Fibroblast of lung (primary cell): ENCODE data around the gene CCNF. TPM values are rescaled to one million over a fixed set of nuclear protein-coding genes. Genes with fewer than 3 reads are reported as not detected.

Experiments
- DNase-seq, 2 donors: peaks; one replicate each; pipeline versions ENCODE4 v3.0.0 to v3.0.0-alpha.2; 2010; ENCODE audit warnings: low read depth in 2 of 2
- H2AFZ ChIP-seq: 2 replicates; pipeline ENCODE4 v1.5.1; 2012; ENCODE audit warnings: low read length, control low read depth, inconsistent platforms
- H3K27ac ChIP-seq: 2 replicates; pipeline ENCODE4 v1.5.1; 2011; ENCODE audit warnings: low read length, control low read depth; ENCODE audit not compliant: insufficient read depth
- H3K27me3 ChIP-seq: 2 replicates; pipeline ENCODE4 v1.5.1; 2011; ENCODE audit warnings: mild to moderate bottlenecking, low read length; ENCODE audit not compliant: control insufficient read depth, insufficient read depth
- H3K36me3 ChIP-seq: 2 replicates; pipeline ENCODE4 v1.5.1; 2011; ENCODE audit warnings: low read length; ENCODE audit not compliant: control insufficient read depth, insufficient read depth
- H3K4me1 ChIP-seq: 2 replicates; pipeline ENCODE4 v1.5.1; 2011; ENCODE audit warnings: low read length; ENCODE audit not compliant: control insufficient read depth, insufficient read depth; ENCODE audit errors: extremely low read depth
- H3K4me2 ChIP-seq: 2 replicates; pipeline ENCODE4 v1.5.1; 2011; ENCODE audit warnings: low read length, control low read depth; ENCODE audit not compliant: insufficient read depth; ENCODE audit errors: extremely low read depth
- H3K4me3 ChIP-seq, 4 experiments: fragments of 200-600 bp in 1 of 4; sonication (generic) in 1 of 4; replicated peaks in 1 of 4; 2 replicates each; pipeline ENCODE4 v1.5.1; 2011 to 2016; ENCODE audit warnings: low read length in 4 of 4, low read depth in 3 of 4, mild to moderate bottlenecking in 3 of 4, control low read depth in 2 of 4, inconsistent platforms in 1 of 4, mixed read lengths in 1 of 4; ENCODE audit not compliant: insufficient read depth in 1 of 4; ENCODE audit errors: control extremely low read depth in 1 of 4
- H3K79me2 ChIP-seq: 2 replicates; pipeline ENCODE4 v1.5.1; 2012; ENCODE audit warnings: mild to moderate bottlenecking, low read length, inconsistent platforms; ENCODE audit not compliant: control insufficient read depth, insufficient read depth
- H3K9ac ChIP-seq: 2 replicates; pipeline ENCODE4 v1.5.1; 2011; ENCODE audit warnings: mild to moderate bottlenecking, low read length, control low read depth; ENCODE audit not compliant: insufficient read depth
- H3K9me3 ChIP-seq: 2 replicates; pipeline ENCODE4 v1.5.1; 2012; ENCODE audit warnings: low read depth, low read length; ENCODE audit not compliant: control insufficient read depth, insufficient read depth
- H4K20me1 ChIP-seq: 2 replicates; pipeline ENCODE4 v1.5.1; 2011; ENCODE audit warnings: low read length; ENCODE audit not compliant: control insufficient read depth, insufficient read depth; ENCODE audit errors: extremely low read depth
- CTCF ChIP-seq, 2 donors: IDR thresholded peaks in 1 of 2; conservative IDR thresholded peaks in 1 of 2; 1 replicate in 1 of 2; 2 replicates in 1 of 2; pipeline ENCODE4 v1.5.1; 2011 to 2012; ENCODE audit warnings: low read length in 2 of 2, control low read depth in 1 of 2, inconsistent platforms in 1 of 2, low read depth in 1 of 2, mild to moderate bottlenecking in 1 of 2
- EZH2 ChIP-seq: IDR thresholded peaks from 2 replicates; pipeline ENCODE4 v1.5.1; 2012; ENCODE audit warnings: low read length, control low read depth, mild to moderate bottlenecking; ENCODE audit errors: missing control alignments
- polyA plus RNA-seq, 2 donors: library from polyadenylated mRNA; depleted of rRNA in 1 of 2; stranded (reverse) in 1 of 2; unstranded in 1 of 2; fragments of >200 nt; gene quantifications; 2 replicates each; pipeline ENCODE4 v1.2.1, GENCODE V29; 2011 to 2012; ENCODE audit warnings: missing spikeins in 1 of 2
- total RNA-seq: library from RNA; depleted of rRNA; stranded (reverse); fragments of >200 nt; gene quantifications from 2 replicates; pipeline ENCODE4 v1.2.1, GENCODE V29; 2014

Gene CCNF
- total and polyA plus RNA-seq, 2 donors (not counting 1 experiment from before 2014, with no cell fraction given), result 3.8 to 7.3 TPM

DNA sequence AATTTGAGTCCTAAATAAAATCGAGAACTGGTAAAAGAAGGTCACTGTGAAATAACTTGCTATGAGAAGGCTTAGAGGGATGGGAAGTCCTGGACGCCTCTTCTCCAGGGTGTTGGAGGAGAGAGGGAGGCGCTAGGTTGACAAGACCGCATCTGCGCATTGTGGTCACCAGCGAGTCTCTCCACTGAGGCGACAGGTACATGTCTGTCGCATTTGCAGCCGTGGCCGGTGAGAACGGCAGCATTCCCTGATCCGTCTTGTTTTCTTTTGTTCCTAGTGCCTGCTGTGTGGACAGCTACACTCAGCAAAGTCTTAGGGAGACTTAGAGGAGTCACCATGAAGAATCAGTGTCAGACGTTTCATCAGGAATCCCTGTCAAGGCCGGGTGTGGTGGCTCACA is 76.4 kb downstream of the CCNF start:
- Histone ChIP-seq H3K9me3 (no peaks in the 10 kb centered on the region), H3K4me1 (no peaks in the 10 kb centered on the region), H3K4me3 (no peak overlapping the region), H3K27me3 (no peaks in the 10 kb centered on the region), H3K36me3 (no peaks in the 10 kb centered on the region), H2AFZ (no peak overlapping the region), H4K20me1 (no peaks in the 10 kb centered on the region), H3K4me2 (no peak overlapping the region), H3K9ac (no peak overlapping the region), H3K27ac (no peak overlapping the region), H3K79me2 (no peaks in the 10 kb centered on the region)
- DNase-seq, result no peak
- no peak for TF ChIP-seq CTCF (conservative IDR thresholded peaks at IDR 0.05 in 1 of 2, IDR thresholded peaks at IDR 0.05 in 1 of 2; ENCODE audit: low read depth in 1 of 2, low read length in 2 of 2)
- no peak for TF ChIP-seq EZH2

GRCh38 chr16:2507052-2507659 is 77.9 kb downstream of the CCNF start:
- TF ChIP-seq EZH2 (no peak), CTCF (conservative IDR thresholded peaks at IDR 0.05 in 1 of 2, IDR thresholded peaks at IDR 0.05 in 1 of 2; ENCODE audit: low read depth in 1 of 2, low read length in 2 of 2) (no peak)
- H3K9me3 ChIP-seq, result no peaks in the 10 kb centered on the region
- H4K20me1 ChIP-seq, result no peaks in the 10 kb centered on the region
- H3K27me3 ChIP-seq, result no peaks in the 10 kb centered on the region
- no peaks in the 10 kb centered on the region for H3K79me2 ChIP-seq
- no peak overlapping the region for H3K27ac ChIP-seq
- H3K4me1 ChIP-seq, result peaks cover 4% of the 10 kb centered on the region
- H3K9ac ChIP-seq, result no peak overlapping the region
- H2AFZ ChIP-seq, result no peak overlapping the region
- no peak overlapping the region for H3K4me2 ChIP-seq
- no peaks in the 10 kb centered on the region for H3K36me3 ChIP-seq
- no peak overlapping the region for H3K4me3 ChIP-seq
- DNase-seq, result no peak

GRCh38 chr16:2507665-2508064 is 78.4 kb downstream of the CCNF start:
- no peaks in the 10 kb centered on the region for H3K9me3 ChIP-seq
- no peak for DNase-seq
- H3K4me1 ChIP-seq, result peaks cover 4% of the 10 kb centered on the region
- no peaks in the 10 kb centered on the region for H4K20me1 ChIP-seq
- H3K27ac ChIP-seq, result no peak overlapping the region
- no peaks in the 10 kb centered on the region for H3K79me2 ChIP-seq
- H3K27me3 ChIP-seq, result no peaks in the 10 kb centered on the region
- H3K4me2 ChIP-seq, result no peak overlapping the region
- H3K4me3 ChIP-seq, result no peak overlapping the region
- TF ChIP-seq EZH2, result no peak
- no peak for TF ChIP-seq CTCF (conservative IDR thresholded peaks at IDR 0.05 in 1 of 2, IDR thresholded peaks at IDR 0.05 in 1 of 2; ENCODE audit: low read depth in 1 of 2, low read length in 2 of 2)
- H2AFZ ChIP-seq, result no peak overlapping the region
- no peak overlapping the region for H3K9ac ChIP-seq
- no peaks in the 10 kb centered on the region for H3K36me3 ChIP-seq

Other genes with a start within 250 kb of the CCNF start
- gene CASKIN1, start 232.8 kb upstream of the CCNF start, total RNA-seq, result 0.17 and 0.26 TPM in 2 replicates
- gene CASKIN1, start 232.8 kb upstream of the CCNF start, polyA plus RNA-seq, result 0.01 TPM in 1 of 2 replicates, not detected in the other
- gene MLST8, start 224.0 kb upstream of the CCNF start, total RNA-seq, result 16.8 and 22.3 TPM in 2 replicates
- 30.9 and 58.0 TPM in 2 replicates for gene MLST8, start 224.0 kb upstream of the CCNF start, polyA plus RNA-seq
- gene BRICD5, start 218.6 kb upstream of the CCNF start, total RNA-seq, result 1.3 and 1.5 TPM in 2 replicates
- 0.23 and 0.33 TPM in 2 replicates for gene BRICD5, start 218.6 kb upstream of the CCNF start, polyA plus RNA-seq
- 5.6 and 9.6 TPM in 2 replicates for gene PGP, start 214.6 kb upstream of the CCNF start, total RNA-seq
- 4.2 and 6.5 TPM in 2 replicates for gene PGP, start 214.6 kb upstream of the CCNF start, polyA plus RNA-seq
- gene E4F1, start 205.9 kb upstream of the CCNF start, total RNA-seq, result 24.9 and 31.2 TPM in 2 replicates
- gene E4F1, start 205.9 kb upstream of the CCNF start, polyA plus RNA-seq, result 6.7 and 7.8 TPM in 2 replicates
- 0.77 and 0.99 TPM in 2 replicates for gene DNASE1L2, start 193.0 kb upstream of the CCNF start, total RNA-seq
- gene DNASE1L2, start 193.0 kb upstream of the CCNF start, polyA plus RNA-seq, result 0.34 and 0.40 TPM in 2 replicates
- 35.8 and 40.3 TPM in 2 replicates for gene ECI1, start 177.9 kb upstream of the CCNF start, total RNA-seq
- gene ECI1, start 177.9 kb upstream of the CCNF start, polyA plus RNA-seq, result 18.6 and 18.8 TPM in 2 replicates
- gene RNPS1, start 161.3 kb upstream of the CCNF start, total RNA-seq, result 38.1 and 44.9 TPM in 2 replicates
- 115 and 194 TPM in 2 replicates for gene RNPS1, start 161.3 kb upstream of the CCNF start, polyA plus RNA-seq
- gene ABCA3, start 88.7 kb upstream of the CCNF start, total RNA-seq, result 1.5 and 6.1 TPM in 2 replicates
- gene ABCA3, start 88.7 kb upstream of the CCNF start, polyA plus RNA-seq, result 1.7 and 3.2 TPM in 2 replicates
- gene TEDC2, start 30.7 kb downstream of the CCNF start, total RNA-seq, result 1.0 and 1.7 TPM in 2 replicates
- gene TEDC2, start 30.7 kb downstream of the CCNF start, polyA plus RNA-seq, result 1.2 and 2.7 TPM in 2 replicates
- gene NTN3, start 41.9 kb downstream of the CCNF start, total RNA-seq, result 1.3 and 2.1 TPM in 2 replicates
- gene NTN3, start 41.9 kb downstream of the CCNF start, polyA plus RNA-seq, result 0.08 TPM in 2 replicates
- 8.5 and 10.9 TPM in 2 replicates for gene TBC1D24, start 45.7 kb downstream of the CCNF start, total RNA-seq
- gene TBC1D24, start 45.7 kb downstream of the CCNF start, polyA plus RNA-seq, result 6.3 and 6.7 TPM in 2 replicates
- 5.1 and 11.2 TPM in 2 replicates for gene ATP6V0C, start 84.5 kb downstream of the CCNF start, total RNA-seq
- 43.0 and 53.9 TPM in 2 replicates for gene ATP6V0C, start 84.5 kb downstream of the CCNF start, polyA plus RNA-seq
- gene AMDHD2, start 90.9 kb downstream of the CCNF start, total RNA-seq, result 37.2 and 39.0 TPM in 2 replicates
- gene AMDHD2, start 90.9 kb downstream of the CCNF start, polyA plus RNA-seq, result 10.8 and 12.6 TPM in 2 replicates
- gene CEMP1, start 102.0 kb downstream of the CCNF start, total RNA-seq, result not detected in 2 replicates
- not detected in 2 replicates for gene CEMP1, start 102.0 kb downstream of the CCNF start, polyA plus RNA-seq
- gene PDPK1, start 108.6 kb downstream of the CCNF start, total RNA-seq, result 17.7 and 25.9 TPM in 2 replicates
- gene PDPK1, start 108.6 kb downstream of the CCNF start, polyA plus RNA-seq, result 30.7 and 32.1 TPM in 2 replicates